AG09309 (cell line): ENCODE measurements around the gene SPECC1L.

Experiments
- DNase-seq: peaks from one replicate; pipeline ENCODE4 v3.0.0-alpha.2; 2010; ENCODE audit warnings: low read depth
- H3K4me3 ChIP-seq: 2 replicates; pipeline ENCODE4 v1.5.1; 2011; ENCODE audit warnings: mild to moderate bottlenecking, low read depth, low read length, moderate library complexity; ENCODE audit not compliant: control insufficient read depth
- TF ChIP-seq, protein P1 (sequence below): IDR thresholded peaks from 2 replicates; pipeline ENCODE4 v1.5.1; 2011; ENCODE audit warnings: mild to moderate bottlenecking, low read depth, low read length, inconsistent platforms; ENCODE audit not compliant: insufficient read depth, control insufficient read depth; ENCODE audit errors: missing control alignments

Gene SPECC1L

DNA sequence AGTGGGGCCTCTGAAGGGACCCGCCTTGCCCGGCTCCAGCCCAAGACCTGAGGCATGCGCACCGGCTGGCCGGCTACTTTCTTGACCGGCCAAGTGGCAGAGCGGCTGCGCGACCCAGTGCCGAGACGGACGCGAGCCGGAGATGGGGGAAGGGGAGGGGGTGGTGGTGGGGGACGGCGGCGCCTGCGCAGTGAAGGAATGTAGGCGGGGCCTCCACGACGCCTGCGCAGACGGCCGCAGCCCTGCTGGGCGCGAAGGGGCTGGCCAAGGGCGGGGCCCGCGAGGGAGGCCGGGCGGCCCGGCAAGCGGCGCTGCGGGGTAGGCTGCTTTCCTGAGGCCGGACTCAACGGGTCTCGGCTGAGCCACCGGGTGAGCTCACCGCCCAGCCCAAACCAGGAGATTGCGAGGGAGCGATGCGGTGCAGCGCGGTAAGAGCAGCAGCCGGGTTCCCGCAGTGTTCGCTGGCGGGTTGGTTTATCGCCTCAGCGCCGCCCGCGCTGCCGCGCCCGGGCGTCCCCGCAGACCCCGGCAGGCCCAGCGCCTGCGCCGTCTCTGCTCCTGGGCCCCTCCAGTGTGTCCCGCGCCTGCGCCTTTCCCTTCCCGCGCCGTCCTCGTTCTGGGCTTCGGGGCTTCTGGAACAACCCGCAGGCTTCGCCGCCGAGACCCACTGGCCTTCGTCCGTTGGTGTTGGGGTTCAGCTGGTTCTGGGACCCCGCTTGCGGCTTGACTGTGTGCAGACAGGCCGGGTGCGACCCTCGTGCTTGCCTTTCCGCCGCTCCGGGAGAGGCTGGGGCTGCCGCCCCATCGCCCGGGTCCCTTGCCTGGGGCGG is at the start of gene SPECC1L:
Gene SPECC1L (plus strand): TSS at position 276 of the 830 bp plus-strand sequence. CDS start 31,401 bp downstream, outside the sequence.
- DNase-seq = no peak
- H3K4me3 ChIP-seq = peak within 1 kb of the TSS; percentile 74
- TF ChIP-seq, protein P1, sequence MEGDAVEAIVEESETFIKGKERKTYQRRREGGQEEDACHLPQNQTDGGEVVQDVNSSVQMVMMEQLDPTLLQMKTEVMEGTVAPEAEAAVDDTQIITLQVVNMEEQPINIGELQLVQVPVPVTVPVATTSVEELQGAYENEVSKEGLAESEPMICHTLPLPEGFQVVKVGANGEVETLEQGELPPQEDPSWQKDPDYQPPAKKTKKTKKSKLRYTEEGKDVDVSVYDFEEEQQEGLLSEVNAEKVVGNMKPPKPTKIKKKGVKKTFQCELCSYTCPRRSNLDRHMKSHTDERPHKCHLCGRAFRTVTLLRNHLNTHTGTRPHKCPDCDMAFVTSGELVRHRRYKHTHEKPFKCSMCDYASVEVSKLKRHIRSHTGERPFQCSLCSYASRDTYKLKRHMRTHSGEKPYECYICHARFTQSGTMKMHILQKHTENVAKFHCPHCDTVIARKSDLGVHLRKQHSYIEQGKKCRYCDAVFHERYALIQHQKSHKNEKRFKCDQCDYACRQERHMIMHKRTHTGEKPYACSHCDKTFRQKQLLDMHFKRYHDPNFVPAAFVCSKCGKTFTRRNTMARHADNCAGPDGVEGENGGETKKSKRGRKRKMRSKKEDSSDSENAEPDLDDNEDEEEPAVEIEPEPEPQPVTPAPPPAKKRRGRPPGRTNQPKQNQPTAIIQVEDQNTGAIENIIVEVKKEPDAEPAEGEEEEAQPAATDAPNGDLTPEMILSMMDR = no peak

GRCh38 chr22:24224468-24224867 is 46.2 kb upstream of the SPECC1L start:
- TF ChIP-seq, protein P1 = no peak
- H3K4me3 ChIP-seq = no peak overlapping the region
- DNase-seq = no peak

- DNase-seq = no peak
These were observed 45.5 kb upstream of the SPECC1L start for GRCh38 chr22:24225044-24225601.

DNA sequence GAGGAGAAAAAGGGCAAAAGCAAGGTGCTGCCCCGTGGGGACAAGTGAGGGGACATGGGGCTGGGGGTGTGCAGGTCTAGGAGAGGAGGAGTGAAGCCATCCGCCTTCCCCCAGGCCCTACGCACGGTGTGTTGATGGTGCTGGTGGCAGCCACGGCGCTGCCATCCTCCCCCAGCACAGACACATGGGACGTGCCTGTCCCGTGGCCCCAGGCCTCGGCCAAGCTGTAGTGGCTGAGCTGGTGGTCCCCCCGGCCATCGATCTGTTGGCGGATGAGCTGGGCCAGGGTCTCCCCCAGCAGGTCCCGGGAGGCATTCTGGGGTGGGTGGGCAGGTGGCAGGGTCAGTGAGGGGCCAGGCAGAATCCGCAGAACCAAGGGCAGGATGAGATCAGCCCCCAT is 44.7 kb upstream of the SPECC1L start:
- no peak for DNase-seq
- H3K4me3 ChIP-seq = no peak overlapping the region
- TF ChIP-seq, protein P1 = no peak

More at GRCh38 chr22:24225044-24225601, 45.5 kb upstream of the SPECC1L start:
- no peak overlapping the region for H3K4me3 ChIP-seq
- TF ChIP-seq, protein P1 = no peak

GRCh38 chr22:24230911-24231656 is 39.5 kb upstream of the SPECC1L start:
- TF ChIP-seq, protein P1 = no peak
- no peak for DNase-seq

GRCh38 chr22:24231706-24232105 is 38.9 kb upstream of the SPECC1L start:
- TF ChIP-seq, protein P1 = no peak
- no peak overlapping the region for H3K4me3 ChIP-seq
- no peak for DNase-seq

More at GRCh38 chr22:24230911-24231656, 39.5 kb upstream of the SPECC1L start:
- no peak overlapping the region for H3K4me3 ChIP-seq
